Endothelial cell of umbilical vein (primary cell): Measurements from ENCODE around the gene SPAST. TPM values are rescaled to one million over a fixed set of nuclear protein-coding genes. Genes with fewer than 3 reads are reported as not detected.
"Not testable (repeated sequence)": the region's sequence is repeated elsewhere in the genome, so short reads cannot be mapped to it uniquely, and the experiment has no call there.

Source experiments
- BruUV-seq: library from RNA; stranded (reverse); fragments of 400-500 nt; replicated peaks from 2 replicates; lab custom pipeline; 2021; lab: Mats Ljungman, UMichigan
- CTCF ChIA-PET: fragments of 300-600, 350-600 bp; sonication (Branson Sonifier 250); formaldehyde crosslinking; loops from one replicate; lab custom pipeline; 2021; ENCODE audit warnings: antibody characterized with exemption, inconsistent platforms; lab: Charles Lee
- POLR2A ChIA-PET: fragments of 300-600, 350-600 bp; sonication (Branson Sonifier 250); formaldehyde crosslinking; loops from one replicate; lab custom pipeline; 2021; ENCODE audit warnings: antibody characterized with exemption, inconsistent platforms; lab: Charles Lee
- DNase-seq: peaks from one replicate; pipeline ENCODE4 v3.0.0-alpha.2; 2011; ENCODE audit warnings: low read depth, low spot score
- FAIRE-seq: peaks from 2 replicates; lab custom pipeline; 2011; peaks lifted over from hg19 to GRCh38; lab: Jason Lieb, UNC
- H2AFZ ChIP-seq: 2 replicates; pipeline ENCODE4 v1.6.0; 2012; ENCODE audit warnings: low read depth, low read length, control low read depth, inconsistent platforms
- H3K27ac ChIP-seq: 2 replicates; pipeline ENCODE4 v1.5.1; 2011; ENCODE audit warnings: low read depth, mild to moderate bottlenecking, control low read depth, low read length, moderate library complexity; ENCODE audit not compliant: insufficient read depth
- H3K27me3 ChIP-seq, 2 experiments: 2 replicates each; pipeline versions ENCODE4 v1.6.0 to v1.6.1; 2011; ENCODE audit warnings: low read length in 2 of 2, mixed read lengths in 1 of 2; ENCODE audit not compliant: control insufficient read depth in 2 of 2, insufficient read depth in 2 of 2
- H3K36me3 ChIP-seq, 2 experiments: 2 replicates in 1 of 2; 3 replicates in 1 of 2; pipeline ENCODE4 v1.5.1; 2011; ENCODE audit warnings: low read length in 2 of 2, mild to moderate bottlenecking in 1 of 2, moderate library complexity in 1 of 2; ENCODE audit not compliant: control insufficient read depth in 2 of 2, insufficient read depth in 2 of 2; ENCODE audit errors: extremely low read depth in 1 of 2
- H3K4me1 ChIP-seq: 3 replicates; pipeline ENCODE4 v1.5.1; 2011; ENCODE audit warnings: mild to moderate bottlenecking, low read length; ENCODE audit not compliant: control insufficient read depth, insufficient read depth; ENCODE audit errors: extremely low read depth
- H3K4me2 ChIP-seq: 2 replicates; pipeline ENCODE4 v1.6.1; 2011; ENCODE audit warnings: low read length, control low read depth, mixed read lengths; ENCODE audit not compliant: insufficient read depth
- H3K4me3 ChIP-seq, 3 experiments: fragments of 200-600 bp in 1 of 3; sonication (generic), shearing (Covaris generic) in 1 of 3; replicated peaks in 1 of 3; 2 replicates each; pipeline ENCODE4 v1.5.1; 2011 to 2016; ENCODE audit warnings: control low read depth in 3 of 3, low read length in 3 of 3, mild to moderate bottlenecking in 2 of 3, inconsistent platforms in 1 of 3, low read depth in 1 of 3, moderate library complexity in 1 of 3; ENCODE audit not compliant: insufficient read depth in 1 of 3
- H3K79me2 ChIP-seq: 2 replicates; pipeline ENCODE4 v1.6.0; 2012; ENCODE audit warnings: low read length, inconsistent platforms; ENCODE audit not compliant: control insufficient read depth, insufficient read depth
- H3K9ac ChIP-seq: replicated peaks from 2 replicates; pipeline ENCODE3; 2011; ENCODE audit warnings: low read length, control low read depth; ENCODE audit not compliant: insufficient read depth; ENCODE audit errors: extremely low read depth
- H3K9me1 ChIP-seq: replicated peaks from 3 replicates; pipeline ENCODE4 v1.6.0; 2011; ENCODE audit warnings: mild to moderate bottlenecking, low read length; ENCODE audit not compliant: control insufficient read depth, insufficient read depth; ENCODE audit errors: extremely low read depth
- H3K9me3 ChIP-seq: replicated peaks from 2 replicates; pipeline ENCODE4 v1.5.1; 2012; ENCODE audit warnings: low read length, inconsistent platforms; ENCODE audit not compliant: control insufficient read depth, insufficient read depth
- H4K20me1 ChIP-seq: replicated peaks from 2 replicates; pipeline ENCODE3; 2011; ENCODE audit warnings: mild to moderate bottlenecking, low read length; ENCODE audit not compliant: control insufficient read depth, insufficient read depth; ENCODE audit errors: extremely low read depth
- dilution Hi-C: fragments of 300-500 bp; cut with MboI; formaldehyde crosslinking; loops from one replicate; pipeline ENCODE4 v1.15.0; 2019; ENCODE audit warnings: low sequenced_read_pairs; ENCODE audit not compliant: extremely low pct_ligation_motif_present
- intact Hi-C: fragments of 100-400 bp; cut with micrococcal nuclease; formaldehyde crosslinking; loops from one replicate; pipeline ENCODE4 v1.10.0; 2022
- polyA plus RNA-seq, 4 experiments: library from polyadenylated mRNA; depleted of rRNA in 3 of 4; stranded (reverse) in 3 of 4; unstranded in 1 of 4; fragments of >200 nt; gene quantifications; 2 replicates each; pipeline versions ENCODE4 v1.2.1 to v1.2.3, GENCODE V29; 2011 to 2012; ENCODE audit warnings: missing spikeins in 1 of 4
- total RNA-seq: library from RNA; stranded (reverse); gene quantifications from 2 replicates; pipeline ENCODE4 v1.2.3, GENCODE V29; 2021

The SPAST gene
- total and polyA plus RNA-seq, 2 donors (not counting 3 experiments of a cell fraction or from before 2014, with no cell fraction given), result 4.7 to 24.9 TPM

DNA sequence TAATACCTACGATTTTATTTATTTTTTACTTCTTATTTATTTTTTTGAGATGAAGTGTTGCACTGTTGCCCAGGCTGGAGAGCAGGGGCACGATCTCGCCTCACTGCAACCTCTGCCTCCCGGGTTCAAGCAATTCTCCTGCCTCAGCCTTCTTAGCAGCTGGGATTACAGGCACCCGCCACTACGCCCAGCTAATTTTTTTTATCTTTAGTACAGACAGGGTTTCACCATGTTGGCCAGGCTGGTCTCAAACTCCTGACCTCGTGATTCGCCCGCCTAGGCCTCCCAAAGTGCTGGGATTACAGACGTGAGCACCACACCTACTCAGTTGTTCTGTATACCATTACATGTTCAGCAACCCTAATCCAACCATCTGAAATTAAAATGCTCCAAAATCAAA lies 100.9 kb downstream of the SPAST start:
- H2AFZ ChIP-seq, POLR2A ChIA-PET, H3K36me3 ChIP-seq, H4K20me1 ChIP-seq, dilution Hi-C loops, H3K9ac ChIP-seq, DNase-seq, BruUV-seq, H3K27ac ChIP-seq, H3K9me1 ChIP-seq, FAIRE-seq, intact Hi-C loops, H3K9me3 ChIP-seq, H3K27me3 ChIP-seq: not testable (repeated sequence)
- CTCF ChIA-PET, result interaction anchor here (0.6 kb wide), 1 partner anchor 49 kb away, joined by 3 read pairs; no protein-coding TSS in a partner anchor
- H3K4me2 ChIP-seq, result peak overlapping the region; percentile 67
- peak overlapping the region in 1 of 3 experiments; percentile 89 for H3K4me3 ChIP-seq
- H3K79me2 ChIP-seq, result peaks cover 15% of the 10 kb centered on the region
- H3K4me1 ChIP-seq, result peaks cover 11% of the 10 kb centered on the region

DNA sequence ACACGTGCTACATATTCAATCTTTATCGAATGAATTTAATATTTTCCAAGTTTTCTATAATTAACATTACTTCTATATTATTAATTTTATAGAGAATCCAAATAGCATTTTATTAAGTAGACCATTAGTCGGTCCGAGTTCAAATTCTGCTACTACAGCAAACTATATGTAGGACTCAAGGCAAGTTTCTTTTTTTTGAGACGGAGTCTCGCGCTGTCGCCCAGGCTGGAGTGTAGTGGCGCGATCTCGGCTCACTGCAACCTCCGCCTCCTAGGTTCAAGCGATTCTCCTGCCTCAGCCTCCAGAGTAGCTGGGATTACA lies 101.6 kb downstream of the SPAST start:
- H3K27ac ChIP-seq, result peak overlapping the region; percentile 79
- intact Hi-C loops, result loop anchor here (1.0 kb wide), 1 partner anchor 102 kb away; the partner anchor contains the start of gene SPAST
- peak overlapping the region; percentile 90 for H3K9ac ChIP-seq
- H3K36me3 ChIP-seq, BruUV-seq, H2AFZ ChIP-seq, H3K9me1 ChIP-seq, H3K9me3 ChIP-seq, H4K20me1 ChIP-seq, H3K27me3 ChIP-seq, dilution Hi-C loops, FAIRE-seq: not testable (repeated sequence)
- H3K79me2 ChIP-seq, result peaks cover 15% of the 10 kb centered on the region
- DNase-seq, result peak; percentile 9
- H3K4me1 ChIP-seq, result peaks cover 11% of the 10 kb centered on the region
- CTCF ChIA-PET, result interaction anchor here (0.8 to 1.6 kb wide), 2 partner anchors 8 to 102 kb away, joined by 3 to 4 read pairs; partner anchors contain the start of gene SPAST
- peak overlapping the region; percentile 67 for H3K4me2 ChIP-seq
- H3K4me3 ChIP-seq, result peak overlapping the region; percentile 42 to 89 (median 78)
- POLR2A ChIA-PET, result interaction anchor here (1.2 kb wide), 1 partner anchor 102 kb away, joined by 11 read pairs; the partner anchor contains the start of gene SPAST
